Measurements from ENCODE around the gene RALGPS2. TPM values are rescaled to one million over a fixed set of nuclear protein-coding genes. Genes with fewer than 3 reads are reported as not detected.

The RALGPS2 gene
- polyA plus RNA-seq, 1 experiment: 67.2 TPM

GRCh38 chr1:178932552-178932906 lies 207.5 kb downstream of the RALGPS2 start:
- no peak overlapping the region for H3K27ac ChIP-seq (ENCODE audit: low read depth, low read length)
- TF ChIP-seq CTCF (IDR thresholded peaks at IDR 0.05; ENCODE audit: low read depth, low read length): no peak
- ChIA-PET POLR2A (no interaction called here), CTCF (interaction anchor here (0.6 kb wide), 1 partner anchor 67 kb away, joined by 3 read pairs; no protein-coding TSS in a partner anchor)
- H3K4me3 ChIP-seq (ENCODE audit: low read depth, low read length): no peak overlapping the region
- H3K27me3 ChIP-seq (ENCODE audit: control insufficient read depth, insufficient read depth, low read length): no peaks in the 10 kb centered on the region
- DNase-seq (ENCODE audit: low read depth, low spot score): no peak
- no peaks in the 10 kb centered on the region for H3K9me3 ChIP-seq (ENCODE audit: control insufficient read depth, insufficient read depth, low read length)

GRCh38 chr1:178933105-178933561 lies 208.1 kb downstream of the RALGPS2 start:
- no peak overlapping the region for H3K27ac ChIP-seq (ENCODE audit: low read depth, low read length)
- ChIA-PET POLR2A (no interaction called here), CTCF (interaction anchor here (1.4 kb wide), 1 partner anchor 70 kb away, joined by 3 read pairs; no protein-coding TSS in a partner anchor)
- H3K27me3 ChIP-seq (ENCODE audit: control insufficient read depth, insufficient read depth, low read length): no peaks in the 10 kb centered on the region
- DNase-seq (ENCODE audit: low read depth, low spot score): no peak
- no peak overlapping the region for H3K4me3 ChIP-seq (ENCODE audit: low read depth, low read length)
- no peaks in the 10 kb centered on the region for H3K9me3 ChIP-seq (ENCODE audit: control insufficient read depth, insufficient read depth, low read length)
- TF ChIP-seq CTCF (IDR thresholded peaks at IDR 0.05; ENCODE audit: low read depth, low read length): no peak

GRCh38 chr1:178933709-178934490 lies 208.9 kb downstream of the RALGPS2 start:
- Histone ChIP-seq H3K27me3 (ENCODE audit: control insufficient read depth, insufficient read depth, low read length) (no peaks in the 10 kb centered on the region), H3K9me3 (ENCODE audit: control insufficient read depth, insufficient read depth, low read length) (no peaks in the 10 kb centered on the region), H3K4me3 (ENCODE audit: low read depth, low read length) (no peak overlapping the region), H3K27ac (ENCODE audit: low read depth, low read length) (no peak overlapping the region)
- CTCF ChIA-PET: interaction anchor here (0.6 to 1.4 kb wide), 2 partner anchors 69 to 881 kb away, joined by 3 read pairs; no protein-coding TSS in a partner anchor
- TF ChIP-seq CTCF (IDR thresholded peaks at IDR 0.05; ENCODE audit: low read depth, low read length): no peak
- POLR2A ChIA-PET: no interaction called here
- DNase-seq (ENCODE audit: low read depth, low spot score): no peak

- TF ChIP-seq CTCF (IDR thresholded peaks at IDR 0.05; ENCODE audit: low read depth, low read length): no peak
- CTCF ChIA-PET: interaction anchor here (1.4 kb wide), 1 partner anchor 69 kb away, joined by 3 read pairs; no protein-coding TSS in a partner anchor
- Histone ChIP-seq H3K4me3 (ENCODE audit: low read depth, low read length) (no peak overlapping the region), H3K27me3 (ENCODE audit: control insufficient read depth, insufficient read depth, low read length) (no peaks in the 10 kb centered on the region), H3K9me3 (ENCODE audit: control insufficient read depth, insufficient read depth, low read length) (no peaks in the 10 kb centered on the region), H3K27ac (ENCODE audit: low read depth, low read length) (no peak overlapping the region)
- DNase-seq (ENCODE audit: low read depth, low spot score): no peak
- POLR2A ChIA-PET: no interaction called here
Observed at GRCh38 chr1:178934546-178934945, 209.5 kb downstream of the RALGPS2 start.

GRCh38 chr1:178935610-178936009 lies 210.6 kb downstream of the RALGPS2 start:
- no peaks in the 10 kb centered on the region for H3K9me3 ChIP-seq (ENCODE audit: control insufficient read depth, insufficient read depth, low read length)
- H3K27ac ChIP-seq (ENCODE audit: low read depth, low read length): no peak overlapping the region
- POLR2A ChIA-PET: interaction anchor here (0.7 kb wide), 1 partner anchor 274 kb away, joined by 3 read pairs; no protein-coding TSS in a partner anchor
- no peak for TF ChIP-seq CTCF (IDR thresholded peaks at IDR 0.05; ENCODE audit: low read depth, low read length)
- no peak for DNase-seq (ENCODE audit: low read depth, low spot score)
- H3K4me3 ChIP-seq (ENCODE audit: low read depth, low read length): no peak overlapping the region
- no peaks in the 10 kb centered on the region for H3K27me3 ChIP-seq (ENCODE audit: control insufficient read depth, insufficient read depth, low read length)
- CTCF ChIA-PET: interaction anchor here (4.2 kb wide), 1 partner anchor 67 kb away, joined by 14 read pairs; no protein-coding TSS in a partner anchor

All from AG04450 (cell line).